GM19035 (cell line): ENCODE measurements around the gene PDILT.
A peak's percentile ranks its signal among the peaks of the same experiment; 100 is the strongest.

ENCODE experiments used
- ATAC-seq: cut with Tn5 transposase; IDR thresholded peaks from one replicate; pipeline ENCODE4 v1.9.1; 2021; ENCODE audit not compliant: unreplicated experiment

PDILT gene

DNA sequence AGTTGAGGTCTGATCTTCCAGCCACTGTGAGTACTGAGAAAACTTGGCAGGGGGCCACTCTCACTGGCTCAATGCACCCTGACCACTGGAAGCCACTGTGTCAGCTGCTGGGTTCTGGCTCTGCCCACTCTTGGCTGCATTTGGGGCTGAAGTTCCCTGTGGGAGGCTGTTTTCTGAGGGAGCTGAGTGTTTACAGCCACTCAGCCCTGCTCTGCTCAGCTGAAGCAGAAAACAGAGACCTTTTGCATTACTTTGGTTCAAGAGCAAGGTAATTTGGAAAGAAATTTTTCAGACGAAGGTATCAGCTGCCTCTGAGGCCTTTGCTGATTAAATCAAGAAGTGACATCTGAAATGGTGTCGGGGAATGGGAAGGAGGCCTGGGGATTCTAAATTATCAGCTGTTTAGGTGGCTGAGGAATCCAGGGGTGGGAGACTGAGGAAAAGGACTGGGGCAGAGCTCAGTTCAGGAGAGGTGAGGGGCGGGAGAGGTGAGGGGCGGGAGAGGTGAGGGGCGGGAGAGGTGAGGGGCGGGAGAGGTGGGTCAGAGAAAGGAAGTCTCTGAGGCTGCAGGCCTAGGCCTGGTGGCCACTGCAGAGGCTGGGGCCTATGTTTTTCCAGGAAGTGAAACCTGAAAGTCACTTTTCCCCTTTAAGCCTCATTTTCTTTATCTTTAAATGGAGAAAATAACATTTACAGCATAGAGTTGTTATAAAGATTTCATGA lies 5.0 kb upstream of the PDILT start, which contains the start of gene ACSM5:
ACSM5 (plus strand) TSS at position 137 of the 723 bp plus-strand sequence. CDS start 1,951 bp downstream, outside the sequence.
- ATAC-seq = peak; percentile 38

DNA sequence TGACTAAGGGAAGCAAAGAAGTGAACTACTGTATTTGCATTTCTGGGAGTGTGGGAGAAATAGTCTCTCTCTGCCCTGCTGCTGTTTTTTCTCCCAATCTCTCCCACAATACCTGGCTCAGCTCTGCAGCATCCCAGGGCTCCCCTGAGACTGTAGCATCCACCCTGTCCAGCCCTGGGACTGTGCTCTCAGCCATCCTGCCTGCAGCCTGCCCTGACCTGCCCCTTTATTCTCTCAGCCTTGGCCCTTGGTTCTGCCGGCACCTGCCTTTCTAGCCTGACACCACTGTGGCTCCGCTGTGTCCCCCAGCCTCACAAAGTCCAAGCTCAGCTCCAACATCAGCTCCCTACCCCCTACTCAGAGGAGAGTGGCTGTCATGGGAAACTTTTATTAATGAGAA lies 1.9 kb downstream of the PDILT start:
- ATAC-seq = no peak

DNA sequence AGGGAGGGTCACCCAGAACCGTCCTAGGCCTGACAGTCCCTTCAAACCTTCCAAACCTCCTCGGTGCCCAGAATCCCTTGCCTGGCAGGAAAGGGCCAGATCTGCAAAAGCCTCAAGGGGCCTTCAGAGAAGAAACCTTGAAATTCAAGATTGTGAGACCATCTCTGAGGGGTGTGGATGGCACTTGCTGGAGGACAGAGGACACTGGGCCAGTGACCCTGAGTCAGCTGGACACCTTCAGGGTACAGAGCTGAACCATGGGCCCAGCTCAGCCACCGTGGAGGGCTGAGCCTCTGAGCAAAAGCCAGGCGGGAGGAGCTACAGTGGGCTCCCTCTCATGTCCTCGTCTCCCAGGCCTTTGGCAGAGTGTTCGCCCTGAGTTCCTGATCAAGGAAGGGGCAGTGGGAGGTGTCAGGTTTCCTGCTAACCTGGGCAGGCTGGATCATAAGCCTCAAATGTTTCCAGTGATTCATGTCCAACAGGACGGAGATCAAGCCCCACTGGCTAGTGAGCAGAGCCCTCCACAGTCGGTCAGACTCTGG lies 3.0 kb downstream of the PDILT start:
- no peak for ATAC-seq

DNA sequence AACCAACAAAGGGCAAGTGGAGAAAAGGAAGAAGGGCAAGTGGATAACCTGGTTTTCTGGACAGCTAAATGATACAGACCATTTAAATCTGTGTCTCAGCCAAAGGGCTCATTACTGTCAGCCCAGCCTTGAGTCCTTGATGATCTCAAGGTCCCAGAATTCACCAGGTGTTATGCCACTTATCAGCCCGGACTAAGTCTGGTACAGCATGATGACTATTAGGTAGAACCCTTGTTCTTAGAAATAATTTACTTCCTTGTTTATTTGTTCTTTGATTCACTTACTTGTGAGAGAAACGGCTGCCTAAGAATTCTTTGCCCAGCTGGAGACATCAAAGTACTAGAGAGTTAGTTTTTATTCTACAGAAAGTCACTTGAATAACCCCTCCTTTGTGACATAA lies 3.5 kb downstream of the PDILT start:
- no peak for ATAC-seq

DNA sequence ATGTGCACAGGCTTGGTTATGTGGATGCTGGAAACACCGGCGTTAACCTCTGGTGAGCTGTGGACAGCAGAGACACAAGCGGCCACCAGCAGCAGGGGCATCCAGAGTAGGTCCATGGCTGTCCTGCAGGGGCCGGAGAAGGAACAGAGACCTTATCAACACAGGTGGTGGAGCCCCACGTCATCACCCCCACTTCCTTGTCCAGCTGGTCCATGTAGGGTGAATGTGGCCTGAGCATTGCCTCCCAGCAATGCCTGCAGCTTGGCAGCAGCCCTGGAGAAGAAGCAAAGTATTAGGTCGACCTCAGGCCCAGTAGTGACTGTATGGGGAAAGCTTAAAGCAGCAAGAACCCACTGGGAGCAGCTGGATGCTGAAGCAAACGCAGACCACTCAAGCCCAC lies 5.4 kb downstream of the PDILT start:
- no peak for ATAC-seq

DNA sequence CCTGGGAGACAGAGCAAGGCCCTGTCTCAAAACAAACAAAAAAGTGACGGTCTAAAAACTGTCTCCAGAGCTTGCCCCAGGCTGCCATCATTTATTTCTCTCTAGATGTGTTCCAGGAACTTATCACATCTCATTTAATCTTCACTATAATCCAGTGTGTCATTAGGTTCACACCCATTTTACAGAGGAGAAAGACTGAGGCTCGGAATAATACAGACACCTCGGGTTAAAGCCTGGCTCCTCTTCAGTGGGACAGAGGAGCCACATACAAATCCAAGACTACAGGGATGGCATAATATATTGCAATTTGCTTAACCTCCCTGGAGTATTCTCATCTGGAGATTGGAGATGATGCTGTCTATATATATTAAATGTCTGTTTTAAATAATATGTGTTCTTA lies 5.9 kb downstream of the PDILT start:
- no peak for ATAC-seq

DNA sequence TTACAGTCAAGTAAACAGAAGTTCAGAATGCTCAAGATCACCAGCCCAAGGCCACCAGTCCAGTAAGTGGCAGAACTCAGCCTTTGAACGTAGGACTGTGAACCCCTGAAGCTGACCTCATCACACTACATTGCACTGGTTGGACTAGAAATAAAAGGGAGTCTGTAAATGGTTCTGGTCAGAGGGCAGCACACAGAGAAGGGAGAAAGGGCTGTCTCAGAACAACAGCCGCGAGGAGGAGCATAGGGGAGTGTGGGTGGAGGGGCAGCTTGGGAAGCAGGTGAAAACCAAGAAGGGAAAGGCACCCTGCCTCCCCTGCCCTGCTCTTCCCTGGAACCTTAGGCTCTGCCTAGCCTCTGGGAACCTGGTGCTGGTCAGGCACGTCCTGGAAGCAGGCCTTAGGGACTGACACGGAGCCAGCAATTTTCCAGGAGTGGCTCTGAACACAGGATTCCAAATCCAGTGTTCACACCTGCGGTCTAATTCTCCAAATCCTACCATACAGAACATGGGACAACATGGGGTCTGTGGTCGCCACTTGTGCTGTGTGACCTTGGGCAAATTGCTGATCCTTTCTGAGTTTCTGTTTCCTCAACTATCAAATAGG lies 7.0 kb downstream of the PDILT start:
- no peak for ATAC-seq

DNA sequence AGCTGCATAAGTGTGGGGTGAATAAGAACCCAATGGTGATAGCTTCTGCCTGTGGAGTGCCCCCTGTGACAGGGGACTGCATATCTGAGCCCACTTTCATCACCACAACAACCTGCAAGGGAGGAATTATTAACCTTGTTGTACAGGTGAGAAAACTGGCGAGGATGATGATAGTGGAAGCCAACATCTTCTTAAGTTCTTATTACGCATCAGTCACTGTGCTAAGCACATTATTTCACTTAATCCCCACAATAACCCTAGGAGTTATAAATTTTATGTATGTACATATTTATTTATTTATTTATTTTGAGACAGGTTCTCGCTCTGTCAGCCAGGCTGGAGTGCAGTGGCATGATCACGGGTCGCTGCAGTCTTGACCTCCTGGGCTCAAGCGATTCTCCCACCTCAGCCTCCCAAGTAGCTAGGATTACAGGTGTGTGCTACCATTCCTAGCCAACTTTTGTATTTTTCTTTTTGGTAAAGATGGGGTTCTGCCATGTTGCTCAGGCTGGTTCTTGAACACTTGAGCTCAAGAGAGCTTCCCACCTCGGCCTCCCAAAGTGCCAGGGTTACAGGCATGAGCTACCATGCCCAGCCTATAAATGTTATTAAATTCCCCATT lies 7.6 kb downstream of the PDILT start:
- no peak for ATAC-seq

DNA sequence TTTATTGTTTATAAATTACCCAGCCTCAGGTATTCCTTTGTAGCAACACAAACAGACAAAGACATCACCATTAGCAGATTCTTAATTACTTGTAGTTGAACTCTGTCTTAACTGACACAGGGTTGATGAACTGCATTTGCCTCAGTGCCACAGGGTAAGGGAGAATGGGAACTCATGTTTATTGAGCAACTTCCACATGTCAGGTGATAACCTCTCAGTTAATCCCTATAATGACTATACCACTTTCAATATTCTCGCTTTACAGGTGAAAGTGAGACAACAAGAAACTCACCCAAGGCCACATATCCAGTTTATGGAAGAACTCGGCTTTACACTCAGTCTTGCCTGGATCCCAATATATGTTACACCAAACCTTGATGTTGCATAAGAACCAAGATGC lies 8.6 kb downstream of the PDILT start:
- no peak for ATAC-seq

DNA sequence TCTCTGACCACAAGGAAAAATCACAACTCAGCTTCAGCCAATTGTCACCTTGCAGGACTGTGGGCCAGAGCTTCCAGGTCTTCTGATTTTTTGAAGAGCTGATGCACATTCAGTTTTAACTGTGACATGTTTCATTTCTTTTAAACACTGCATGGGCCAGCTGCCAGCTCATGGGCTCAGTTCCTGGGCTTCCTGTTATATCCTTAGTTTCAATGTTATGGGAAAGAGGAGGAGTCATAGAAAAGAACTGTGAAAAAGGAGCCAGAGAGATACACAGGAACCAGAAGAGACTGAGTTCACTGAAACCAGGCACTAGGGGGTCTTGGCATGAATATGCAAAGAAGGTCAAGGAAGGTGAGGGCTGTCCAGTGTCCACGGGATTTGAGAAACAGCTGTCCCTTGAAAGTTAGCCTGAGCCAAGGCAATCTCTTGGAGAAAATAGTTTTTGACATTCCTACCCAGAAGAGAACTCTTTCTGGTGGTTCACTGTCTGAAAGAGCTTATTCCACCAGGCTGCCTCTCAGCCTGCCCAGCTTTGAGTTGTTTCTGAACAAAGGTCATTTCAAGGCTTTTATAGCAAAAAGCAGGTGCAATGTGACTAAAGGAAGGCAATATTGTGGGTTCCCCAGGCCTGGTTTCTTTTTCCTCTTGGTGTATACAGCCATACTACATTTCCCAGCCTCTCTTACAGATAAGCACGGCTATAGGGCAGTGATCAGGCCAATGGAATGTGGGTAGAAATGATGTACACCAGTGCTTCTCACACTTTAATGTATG lies 10.5 kb downstream of the PDILT start:
- ATAC-seq = no peak

DNA sequence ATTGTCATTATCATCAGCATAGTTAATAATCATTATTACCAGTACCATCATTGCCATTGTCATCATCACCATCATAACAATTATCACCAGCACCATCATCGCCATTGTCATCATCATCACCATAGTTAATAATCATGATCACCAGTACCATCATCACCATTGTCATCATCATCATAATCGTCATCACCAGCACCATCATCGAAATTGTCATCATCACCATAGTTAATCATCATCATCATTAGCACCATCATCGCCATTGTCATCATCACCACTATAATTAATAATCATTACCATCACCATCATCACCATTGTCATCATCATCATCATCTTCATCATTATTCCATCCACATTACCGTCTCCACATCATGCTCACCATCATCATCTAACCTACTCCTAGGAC lies 13.5 kb downstream of the PDILT start:
- no peak for ATAC-seq

DNA sequence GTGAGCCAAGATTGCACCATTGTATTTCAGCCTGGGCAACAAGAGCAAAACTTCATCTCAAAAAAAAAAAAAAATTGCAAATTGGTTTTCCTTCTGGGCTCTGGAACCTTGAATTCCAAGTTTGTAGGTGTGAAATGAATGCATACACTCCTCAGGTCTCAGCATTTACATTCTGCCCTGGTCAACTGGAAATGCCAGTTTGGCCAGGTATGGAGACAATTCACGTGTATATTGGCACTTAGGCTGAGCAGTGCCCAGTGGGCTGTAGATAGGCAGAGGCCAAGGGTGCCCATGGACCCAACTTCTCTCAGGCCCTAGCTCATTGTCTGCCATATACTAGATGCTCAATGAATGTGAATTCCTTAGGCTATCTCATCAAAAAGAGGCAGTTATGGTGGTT lies 15.7 kb downstream of the PDILT start:
- ATAC-seq = no peak

DNA sequence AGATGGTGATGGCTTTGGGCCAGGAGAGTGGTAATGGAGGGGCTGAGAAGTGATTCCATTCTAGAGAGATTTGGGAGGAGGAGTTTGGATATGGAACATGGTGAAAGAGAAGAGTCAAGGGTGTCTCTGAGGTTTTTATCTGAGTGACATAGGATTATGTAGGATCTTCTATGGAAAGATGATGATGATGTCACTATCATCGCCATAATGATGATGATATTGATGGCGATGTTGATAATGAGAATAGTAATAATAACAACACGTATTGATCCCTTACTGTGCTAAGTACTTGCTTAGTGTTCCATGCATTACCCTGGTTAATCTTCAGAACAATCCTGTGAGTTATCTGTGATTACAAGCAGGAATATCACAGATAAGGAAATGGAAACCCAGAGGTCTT lies 16.6 kb downstream of the PDILT start:
- ATAC-seq = no peak

DNA sequence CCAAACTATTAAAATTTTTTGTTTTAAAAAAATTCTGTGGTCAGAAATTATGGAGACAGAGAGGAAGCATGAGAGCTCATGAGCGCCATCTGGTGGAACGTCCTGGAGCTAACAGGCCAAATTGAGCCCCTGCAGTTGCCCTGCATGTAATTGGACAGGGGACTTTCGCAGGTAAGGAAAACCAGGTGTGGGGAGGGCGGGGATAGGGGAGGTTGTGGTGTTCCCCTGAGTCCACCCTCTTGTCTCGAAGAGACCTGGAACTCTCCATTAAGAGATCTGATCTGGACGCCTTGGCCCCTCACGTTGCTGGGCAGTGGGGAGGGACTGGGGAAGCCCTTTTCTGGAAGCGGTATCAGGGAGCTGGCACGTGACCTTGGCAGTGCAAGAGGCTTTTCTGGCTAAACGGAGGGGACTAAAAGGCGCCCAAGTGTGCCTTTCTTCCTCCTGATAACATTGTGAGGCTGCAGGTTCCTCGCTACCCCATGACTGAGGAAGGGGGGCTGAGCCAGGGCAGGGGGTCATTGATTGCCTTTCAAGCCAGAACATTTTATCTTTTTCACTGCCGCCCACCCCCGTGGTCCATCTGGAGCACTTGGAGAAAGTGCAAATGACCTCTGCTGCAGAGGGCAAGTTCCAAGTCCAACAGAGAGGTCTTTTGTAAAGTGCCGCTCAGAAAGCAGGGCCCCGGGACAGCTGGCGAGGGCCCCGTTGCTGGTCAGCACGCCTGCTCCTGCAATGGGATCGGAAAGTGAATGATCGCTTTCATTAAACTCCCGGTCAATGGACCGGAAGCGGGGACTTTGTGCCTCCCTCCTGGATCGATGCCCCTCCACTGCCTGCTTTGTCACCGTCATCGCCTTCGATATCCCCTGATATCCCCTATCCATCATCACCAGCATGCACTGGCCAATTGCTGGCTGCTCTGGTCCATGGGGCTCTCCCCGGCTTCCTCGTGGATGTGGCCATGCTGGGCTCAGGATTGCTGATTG lies 18.4 kb downstream of the PDILT start:
- ATAC-seq = no peak

DNA sequence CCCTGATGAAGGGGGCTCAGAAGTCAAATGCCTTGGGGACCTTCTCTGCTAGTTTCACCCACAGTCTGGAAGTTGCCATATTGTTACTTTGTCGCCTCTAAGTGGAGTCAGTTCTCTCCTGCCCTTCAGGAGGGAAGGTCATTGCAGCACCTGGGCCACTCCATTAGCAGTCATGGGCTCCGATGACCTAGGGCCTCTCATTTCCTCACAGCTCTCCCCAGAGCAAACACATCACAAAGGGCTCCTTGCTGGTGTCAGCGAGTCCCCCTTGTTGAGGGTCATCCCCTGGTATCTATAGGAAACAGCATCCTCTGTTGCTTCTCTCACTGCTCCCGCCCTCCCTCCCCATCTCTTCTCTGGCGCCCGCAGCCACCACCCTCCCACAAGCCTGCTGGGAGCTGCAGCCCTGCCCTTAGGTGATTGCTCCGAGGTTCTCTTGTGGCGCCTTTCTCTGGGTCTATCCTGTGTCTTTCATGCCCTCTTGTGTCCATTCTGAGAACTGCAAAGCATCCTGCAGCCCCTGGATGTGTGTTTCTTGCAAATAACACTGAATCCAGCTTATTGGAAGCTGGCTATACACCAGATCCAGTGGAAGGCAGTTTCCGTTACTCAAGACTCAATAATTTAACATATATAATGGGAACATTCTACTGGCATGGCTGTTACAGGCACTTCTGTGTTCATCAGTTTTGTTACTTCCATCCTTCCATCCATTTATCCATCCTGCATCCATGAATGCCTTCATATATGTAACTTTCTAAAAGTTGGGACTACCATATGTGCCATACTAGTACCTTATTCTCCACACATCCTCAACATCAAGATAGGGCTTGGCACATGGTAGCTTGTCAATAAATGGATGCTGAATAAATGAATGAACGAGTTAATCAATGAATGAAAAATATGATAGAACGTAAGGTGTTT lies 21.2 kb downstream of the PDILT start:
- no peak for ATAC-seq

DNA sequence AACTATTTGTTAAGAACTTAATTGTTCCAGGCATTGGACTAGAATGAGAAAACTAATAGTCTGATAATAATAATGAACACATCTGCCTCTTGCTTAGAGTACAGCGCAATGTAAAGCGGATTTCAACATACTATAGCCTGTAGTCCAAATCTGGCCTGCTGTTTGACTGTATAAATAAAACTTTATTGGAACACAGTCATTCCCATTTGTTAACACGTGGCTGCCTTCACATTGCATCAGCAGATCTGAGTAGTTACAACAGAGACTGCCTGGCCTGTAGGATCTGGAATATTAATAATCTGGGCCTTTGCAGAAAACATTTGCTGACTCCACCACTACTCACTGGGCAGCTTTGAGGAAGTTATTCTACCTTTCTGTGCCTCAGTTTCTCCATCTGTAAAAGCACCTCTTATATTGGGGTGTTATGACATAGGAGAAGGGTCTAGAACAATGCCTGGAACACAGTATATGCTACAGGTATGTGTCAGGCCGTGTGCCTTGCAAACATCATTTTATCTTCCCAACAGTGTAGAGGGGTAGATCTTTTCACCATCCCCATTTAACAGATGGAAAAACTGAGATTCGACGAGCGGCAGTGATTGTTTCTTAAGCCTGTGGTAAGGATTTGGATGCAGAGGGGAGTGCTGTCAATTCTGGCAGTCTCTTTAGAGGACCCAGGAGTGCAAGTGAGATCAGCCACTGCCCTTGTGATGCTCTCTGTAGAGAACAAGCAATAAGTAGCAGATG lies 22.2 kb downstream of the PDILT start:
- no peak for ATAC-seq

DNA sequence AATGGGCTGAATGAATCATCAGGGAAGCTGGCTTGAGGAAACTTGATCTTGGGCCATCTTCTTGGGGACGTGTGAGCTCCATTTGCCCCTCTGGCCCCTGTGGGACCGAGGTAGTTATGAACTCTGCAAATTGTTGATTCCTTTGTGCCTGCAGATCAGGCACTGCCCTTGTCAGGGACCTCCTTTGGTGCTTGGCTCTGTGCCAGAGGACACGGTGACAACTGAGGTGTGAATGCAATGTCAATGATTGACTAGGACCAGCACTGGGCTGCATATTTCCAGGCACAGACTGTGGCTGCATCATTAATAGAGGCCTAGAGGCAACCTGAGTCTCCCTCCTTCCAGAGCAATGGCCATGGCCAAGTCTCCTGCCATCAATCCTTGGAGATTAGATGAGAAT lies 23.8 kb downstream of the PDILT start:
- no peak for ATAC-seq

DNA sequence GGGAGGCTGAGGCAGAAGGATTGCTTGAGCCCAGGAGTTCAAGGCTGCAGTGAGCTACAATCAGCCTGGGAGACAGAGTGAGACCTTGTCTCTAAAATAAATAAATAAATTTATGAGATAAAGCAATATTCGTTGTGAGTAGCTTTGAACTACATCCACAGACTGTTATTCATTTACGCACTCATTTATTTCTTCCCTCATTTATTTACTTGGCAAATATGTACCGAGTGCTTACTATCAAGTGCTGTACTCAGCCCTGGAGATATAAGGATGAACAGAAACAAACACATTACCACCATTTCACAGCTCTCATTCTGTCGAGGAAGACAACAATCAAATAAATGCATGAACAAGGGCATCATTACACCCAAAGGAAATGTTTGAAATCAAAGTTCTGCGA lies 27.4 kb downstream of the PDILT start:
- no peak for ATAC-seq
